ENCODE data around the gene ZFAND3. TPM values are rescaled to one million over a fixed set of nuclear protein-coding genes. Genes with fewer than 3 reads are reported as not detected.

The ZFAND3 gene
- polyA plus RNA-seq, 2 of the 4 experiments (the other 2 are of a cell fraction) = 12.0 to 50.0 TPM

- Histone ChIP-seq H3K4me2 (no peak overlapping the region), H3K9me3 (no peaks in the 10 kb centered on the region), H3K4me1 (no peaks in the 10 kb centered on the region; the same call in 2 of the 3 replicates), H3K27ac (no peak overlapping the region), H3K4me3 (no peak overlapping the region)
- ATAC-seq (no peak), DNase-seq (ENCODE audit: low read depth in 1 of 2, low spot score in 1 of 2) (no peak), FAIRE-seq (no peak)
- ChIA-PET POLR2A (no interaction called here), CTCF (interaction anchor here (0.9 to 1.3 kb wide), 2 partner anchors 11 to 14 kb away, joined by 3 read pairs; no protein-coding TSS in a partner anchor)
- WGBS (ENCODE audit: missing lambda C conversion rate) = 73% methylated on average over 1 of the region's 1 CpG
- no peak for TF ChIP-seq PHF8 (IDR thresholded peaks at IDR 0.05; ENCODE audit: borderline replicate concordance, low read depth)
- TF ChIP-seq MAFK (IDR thresholded peaks at IDR 0.05; ENCODE audit: partially characterized antibody) = no peak
- no peak for TF ChIP-seq ESRRA (IDR thresholded peaks at IDR 0.05; ENCODE audit: borderline replicate concordance, low read length)
- TF ChIP-seq EHF (CRISPR knock-in tag; IDR thresholded peaks at IDR 0.05) = no peak
- no peak for TF ChIP-seq REST (IDR thresholded peaks at IDR 0.05)
- TF ChIP-seq CHD4 (IDR thresholded peaks at IDR 0.05; ENCODE audit: borderline replicate concordance) = no peak
- no peak for TF ChIP-seq HDAC2 (IDR thresholded peaks at IDR 0.05)
- TF ChIP-seq RFX5 (IDR thresholded peaks at IDR 0.05) = no peak
- TF ChIP-seq RNF2 (IDR thresholded peaks at IDR 0.05; ENCODE audit: borderline replicate concordance, low read depth) = no peak
- TF ChIP-seq CTCF (IDR thresholded peaks at IDR 0.05) = no peak
- no peak for TF ChIP-seq HES2 (IDR thresholded peaks at IDR 0.05)
- TF ChIP-seq SMC3 (IDR thresholded peaks at IDR 0.05) = no peak
- no peak for TF ChIP-seq GATA3 (IDR thresholded peaks at IDR 0.05; ENCODE audit: borderline replicate concordance)
- TF ChIP-seq POLR2AphosphoS2 (conservative IDR thresholded peaks at IDR 0.05; ENCODE audit: low read length) = no peak
- TF ChIP-seq RARB (CRISPR knock-in tag; IDR thresholded peaks at IDR 0.05) = no peak
- no peak for TF ChIP-seq HOXB13 (CRISPR knock-in tag; IDR thresholded peaks at IDR 0.05; ENCODE audit: low read depth)
- no peak for TF ChIP-seq BHLHE40 (IDR thresholded peaks at IDR 0.05; ENCODE audit: low read depth, low read length)
- TF ChIP-seq ELK1 (IDR thresholded peaks at IDR 0.05; ENCODE audit: low read depth, low read length) = no peak
- no peak for TF ChIP-seq JUNB (IDR thresholded peaks at IDR 0.05)
- no peak for TF ChIP-seq HOXA7 (CRISPR knock-in tag; IDR thresholded peaks at IDR 0.05)
Measured at GRCh38 chr6:38100380-38100779, 280.9 kb downstream of the ZFAND3 start.

GRCh38 chr6:38103921-38104320 is 284.4 kb downstream of the ZFAND3 start:
- no peak overlapping the region for H3K27ac ChIP-seq
- FAIRE-seq (no peak), ATAC-seq (no peak), DNase-seq (ENCODE audit: low read depth in 1 of 2, low spot score in 1 of 2) (no peak)
- TF ChIP-seq REST (IDR thresholded peaks at IDR 0.05) (no peak), GATA3 (IDR thresholded peaks at IDR 0.05; ENCODE audit: borderline replicate concordance) (no peak), RCOR1 (IDR thresholded peaks at IDR 0.05; ENCODE audit: low read depth, low read length) (no peak), CEBPB (IDR thresholded peaks at IDR 0.05) (no peak), FOSB (CRISPR knock-in tag; IDR thresholded peaks at IDR 0.05) (no peak), RNF2 (IDR thresholded peaks at IDR 0.05; ENCODE audit: borderline replicate concordance, low read depth) (no peak), RAD21 (conservative IDR thresholded peaks at IDR 0.05 in 1 of 2, IDR thresholded peaks at IDR 0.05 in 1 of 2) (no peak), PHF8 (IDR thresholded peaks at IDR 0.05; ENCODE audit: borderline replicate concordance, low read depth) (no peak), PBX3 (IDR thresholded peaks at IDR 0.05) (no peak)
- ChIA-PET POLR2A (no interaction called here), CTCF (no interaction called here)
- H3K4me2 ChIP-seq = no peak overlapping the region
- H3K9me3 ChIP-seq = no peaks in the 10 kb centered on the region
- H3K4me1 ChIP-seq = no peaks in the 10 kb centered on the region
- H3K4me3 ChIP-seq = no peak overlapping the region
- WGBS (ENCODE audit: missing lambda C conversion rate) = 92% methylated on average over 3 of the region's 3 CpGs

Measured in A549 (cell line).